NCI-H1092 treated with DMSO at 0.1 percent for 48 hours (cell line): ENCODE data around the gene CACNA1B.
"Not testable (repeated sequence)": the region's sequence is repeated elsewhere in the genome, so short reads cannot be mapped to it uniquely, and the experiment has no call there.

Experiments
- DNase-seq: peaks from one replicate; lab custom pipeline; 2025; lab: John Stamatoyannopoulos, UW

The CACNA1B gene

GRCh38 chr9:138015021-138015829 lies 137.6 kb downstream of the CACNA1B start:
- DNase-seq: no peak

- no peak for DNase-seq
Measured at GRCh38 chr9:138016406-138017187, 139.0 kb downstream of the CACNA1B start.

- no peak for DNase-seq
Measured at GRCh38 chr9:138017200-138017599, 139.6 kb downstream of the CACNA1B start.

GRCh38 chr9:138019514-138019913 lies 141.9 kb downstream of the CACNA1B start:
- not testable (repeated sequence) for DNase-seq

GRCh38 chr9:138020120-138020794 lies 142.7 kb downstream of the CACNA1B start:
- no peak for DNase-seq

GRCh38 chr9:138020795-138021182 lies 143.2 kb downstream of the CACNA1B start:
- no peak for DNase-seq

GRCh38 chr9:138021251-138022056 lies 143.9 kb downstream of the CACNA1B start:
- DNase-seq: no peak

- peak; percentile 88 for DNase-seq
Measured at GRCh38 chr9:138022121-138022741, 144.6 kb downstream of the CACNA1B start.

- DNase-seq: peak; percentile 59
Measured at GRCh38 chr9:138022756-138023393, 145.3 kb downstream of the CACNA1B start.

- peak; percentile 47 for DNase-seq
Measured at GRCh38 chr9:138023394-138024124, 146.0 kb downstream of the CACNA1B start.

- no peak for DNase-seq
Measured at GRCh38 chr9:138024131-138024530, 146.5 kb downstream of the CACNA1B start.

- DNase-seq: no peak
Measured at GRCh38 chr9:138024831-138025291, 147.3 kb downstream of the CACNA1B start.

GRCh38 chr9:138025417-138025816 lies 147.8 kb downstream of the CACNA1B start:
- no peak for DNase-seq

- no peak for DNase-seq
Measured at GRCh38 chr9:138025908-138026307, 148.3 kb downstream of the CACNA1B start.

- no peak for DNase-seq
Measured at GRCh38 chr9:138028596-138028995, 151.0 kb downstream of the CACNA1B start.

- DNase-seq: no peak
Measured at GRCh38 chr9:138031186-138031585, 153.6 kb downstream of the CACNA1B start.

- DNase-seq: no peak
Measured at GRCh38 chr9:138033950-138034349, 156.4 kb downstream of the CACNA1B start.

GRCh38 chr9:138037140-138037539 lies 159.6 kb downstream of the CACNA1B start:
- DNase-seq: no peak

GRCh38 chr9:138038244-138038671 lies 160.7 kb downstream of the CACNA1B start:
- no peak for DNase-seq
